Activated T-helper 1 cell treated with anti-CD3 and anti-CD28 coated beads, Interleukin-12 subunit alpha, Interleukin-12 subunit beta, Interleukin-2, Interleukin-4 antibody, amounts not matched to agents 30 ng/mL and 10 ng/mL and 1 ng/mL, durations not matched to agents 14 hours and 24 hours and 36 hours (primary cell): ENCODE results near the gene FMC1. TPM values are rescaled to one million over a fixed set of nuclear protein-coding genes. Genes with fewer than 3 reads are reported as not detected.
"Not testable (repeated sequence)": the region's sequence is repeated elsewhere in the genome, so short reads cannot be mapped to it uniquely, and the experiment has no call there.

Source experiments
- DNase-seq: peaks from one replicate; pipeline ENCODE4 v3.0.0; 2021; ENCODE audit warnings: low spot score
- H3K27ac Mint-ChIP-seq: one replicate; pipeline ENCODE4 v1.8.0; 2021; ENCODE audit warnings: mild to moderate bottlenecking, mixed read lengths
- H3K27me3 Mint-ChIP-seq: one replicate; pipeline ENCODE4 v1.8.0; 2022; ENCODE audit warnings: mild to moderate bottlenecking, moderate library complexity, mixed read lengths; ENCODE audit not compliant: insufficient read depth
- H3K36me3 Mint-ChIP-seq: one replicate; pipeline ENCODE4 v1.8.0; 2021; ENCODE audit warnings: low read depth, mixed read lengths
- H3K4me1 Mint-ChIP-seq: one replicate; pipeline ENCODE4 v1.8.0; 2021; ENCODE audit warnings: low read depth, mixed read lengths
- H3K4me3 Mint-ChIP-seq: one replicate; pipeline ENCODE4 v1.8.0; 2021; ENCODE audit warnings: mild to moderate bottlenecking, moderate library complexity, mixed read lengths
- H3K9me3 Mint-ChIP-seq: one replicate; pipeline ENCODE4 v1.8.0; 2021; ENCODE audit warnings: mixed read lengths
- intact Hi-C: fragments of 100-400 bp; cut with micrococcal nuclease; formaldehyde crosslinking; loops from one replicate; pipeline ENCODE4 v1.15.1; 2024
- total RNA-seq: library from RNA; stranded (reverse); gene quantifications from 2 replicates; pipeline ENCODE4 v1.2.3, GENCODE V29; 2022

The FMC1 gene
- total RNA-seq, 1 donor from 2014 or later: 3.7 TPM

DNA sequence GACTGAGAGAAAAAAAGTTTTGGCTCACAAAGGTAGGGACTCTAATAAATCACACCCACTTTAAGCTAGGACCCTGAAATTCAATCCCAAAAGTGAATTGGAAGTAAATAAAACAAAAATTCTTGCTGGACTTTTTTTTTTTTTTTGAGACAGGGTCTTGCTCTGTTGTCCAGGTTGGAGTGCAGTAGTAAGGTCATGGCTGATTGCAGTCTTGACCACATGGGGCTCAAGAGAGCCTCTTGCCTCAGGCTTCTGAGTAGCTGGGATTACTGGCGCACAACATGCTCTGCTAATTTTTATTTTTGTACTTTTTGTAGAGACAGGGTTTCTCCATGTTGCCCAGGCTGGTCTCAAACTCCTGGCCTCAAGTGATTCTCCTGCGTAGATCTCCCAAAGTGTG, 13.6 kb downstream of the FMC1 start:
- Mint-ChIP-seq H3K27me3 (no peaks in the 10 kb centered on the region), H3K27ac (no peak overlapping the region), H3K4me3 (no peak overlapping the region), H3K9me3 (no peaks in the 10 kb centered on the region), H3K36me3 (peaks cover 16% of the 10 kb centered on the region), H3K4me1 (peaks cover 9% of the 10 kb centered on the region)
- intact Hi-C loops: loop anchor here (5.0 kb wide), 2 partner anchors 823 to 1123 kb away; partner anchors contain the start of genes KDM7A and MKRN1
- DNase-seq: no peak

DNA sequence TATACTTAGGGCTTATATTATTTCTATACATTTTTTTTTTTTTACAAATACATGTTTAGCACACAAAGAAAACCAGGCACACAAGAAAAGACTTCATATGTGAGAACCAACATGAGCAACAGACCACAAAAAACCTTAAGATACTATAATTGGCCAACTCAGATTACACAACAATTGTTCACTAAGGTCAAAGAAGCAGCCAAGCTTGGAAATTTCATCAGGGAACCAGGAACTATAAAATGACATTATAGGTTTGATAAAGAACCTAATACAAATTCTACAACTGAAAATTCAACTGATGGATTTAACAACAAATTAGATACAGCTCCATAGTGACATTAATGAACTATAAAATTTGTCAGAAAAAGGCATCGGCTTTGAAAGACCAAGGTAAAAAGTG, 14.2 kb downstream of the FMC1 start:
- Mint-ChIP-seq H3K36me3 (peaks cover 16% of the 10 kb centered on the region), H3K27ac (peak overlapping the region; percentile 1), H3K4me3 (no peak overlapping the region), H3K27me3 (no peaks in the 10 kb centered on the region), H3K9me3 (no peaks in the 10 kb centered on the region), H3K4me1 (peaks cover 9% of the 10 kb centered on the region)
- intact Hi-C loops: loop anchor here (5.0 kb wide), 2 partner anchors 822 to 1122 kb away; partner anchors contain the start of genes KDM7A and MKRN1
- DNase-seq: no peak

DNA sequence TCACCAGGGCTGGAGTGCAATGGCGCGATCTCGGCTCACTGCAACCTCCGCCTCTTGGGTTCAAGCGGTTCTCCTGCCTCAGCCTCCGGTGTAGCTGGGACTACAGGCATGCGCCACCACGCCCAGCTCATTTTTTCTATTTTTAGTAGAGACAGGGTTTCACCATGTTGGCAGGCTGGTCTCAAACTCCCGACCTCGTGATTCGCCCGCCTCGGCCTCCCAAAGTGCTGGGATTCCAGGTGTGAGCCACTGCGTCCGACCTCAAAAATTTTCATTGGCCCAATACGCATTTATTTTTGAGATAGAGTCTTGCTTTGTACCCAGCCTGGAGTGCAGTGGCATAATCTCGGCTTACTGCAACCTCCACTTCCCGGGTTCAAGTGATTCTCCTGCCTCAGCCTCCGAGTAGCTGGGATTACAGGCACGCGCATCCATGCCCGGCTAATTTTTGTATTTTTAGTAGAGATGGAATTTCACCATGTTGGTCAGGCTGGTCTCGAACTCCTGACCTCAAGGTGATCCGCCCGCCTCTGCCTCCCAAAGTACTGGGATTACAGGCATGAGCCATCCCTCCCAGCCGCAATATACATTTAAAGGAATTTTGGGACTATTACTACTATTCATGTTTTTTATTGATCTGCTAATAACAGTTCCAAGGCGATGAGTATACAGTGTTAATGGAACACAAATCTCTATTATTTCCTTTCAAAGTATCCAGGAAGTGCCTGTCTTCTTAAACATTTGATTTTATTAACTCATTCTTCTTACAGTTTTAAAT, 16.8 kb downstream of the FMC1 start:
- not testable (repeated sequence) for DNase-seq, H3K9me3 Mint-ChIP-seq, H3K27me3 Mint-ChIP-seq
- H3K4me1 Mint-ChIP-seq: peaks cover 25% of the 10 kb centered on the region
- intact Hi-C loops: loop anchor here (2.0 to 5.0 kb wide), 3 partner anchors 313 to 1119 kb away; partner anchors contain the start of genes KDM7A and MKRN1
- peak overlapping the region; percentile 97 for H3K27ac Mint-ChIP-seq
- H3K36me3 Mint-ChIP-seq: peaks cover 15% of the 10 kb centered on the region
- peak overlapping the region; percentile 88 for H3K4me3 Mint-ChIP-seq

DNA sequence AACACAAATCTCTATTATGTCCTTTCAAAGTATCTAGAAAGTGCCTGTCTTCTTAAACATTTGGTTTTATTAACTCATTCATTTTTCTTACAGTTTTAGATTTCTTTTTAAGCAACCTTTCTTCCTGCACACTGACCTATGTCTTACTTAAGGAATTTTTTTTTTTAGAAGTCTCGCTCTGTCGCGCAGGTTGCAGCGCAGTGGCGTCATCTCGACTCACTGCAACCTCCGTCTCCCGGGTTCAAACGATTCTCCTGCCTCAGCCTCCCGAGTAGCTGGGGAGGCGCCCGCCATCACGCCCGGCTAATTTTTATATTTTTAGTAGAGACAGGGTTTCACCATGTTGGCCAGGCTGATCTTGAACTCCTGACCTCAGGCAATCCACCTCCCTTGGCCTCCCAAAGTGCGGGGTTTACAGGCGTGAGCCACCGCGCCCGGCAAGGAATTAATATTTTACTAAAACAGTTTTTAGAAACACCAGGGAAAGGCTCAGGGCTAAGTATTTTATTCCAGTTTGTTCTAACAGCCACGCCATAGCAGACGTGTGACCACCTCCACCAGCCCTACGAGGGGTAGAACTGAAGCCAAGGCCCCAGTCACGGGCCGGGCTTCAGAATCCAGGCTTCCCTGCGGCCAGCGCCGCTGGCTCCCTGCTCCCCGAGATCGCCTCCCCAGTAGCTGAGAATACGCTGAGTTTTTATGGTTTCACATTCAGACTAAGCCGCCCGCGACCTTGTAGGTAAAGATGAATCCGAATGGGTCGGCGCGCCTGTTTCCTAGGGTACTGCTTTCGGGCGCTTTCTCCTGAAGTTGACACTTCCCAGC, 17.6 kb downstream of the FMC1 start:
- Mint-ChIP-seq H3K36me3 (peaks cover 18% of the 10 kb centered on the region), H3K27ac (peak overlapping the region; percentile 97), H3K4me1 (peaks cover 29% of the 10 kb centered on the region), H3K4me3 (peak overlapping the region; percentile 88), H3K9me3 (no peaks in the 10 kb centered on the region), H3K27me3 (no peaks in the 10 kb centered on the region)
- peak; percentile 19 for DNase-seq
- intact Hi-C loops: loop anchor here (1.0 to 5.0 kb wide), 5 partner anchors 18 to 1119 kb away; partner anchors contain the start of genes KDM7A, MKRN1 and UBN2

DNA sequence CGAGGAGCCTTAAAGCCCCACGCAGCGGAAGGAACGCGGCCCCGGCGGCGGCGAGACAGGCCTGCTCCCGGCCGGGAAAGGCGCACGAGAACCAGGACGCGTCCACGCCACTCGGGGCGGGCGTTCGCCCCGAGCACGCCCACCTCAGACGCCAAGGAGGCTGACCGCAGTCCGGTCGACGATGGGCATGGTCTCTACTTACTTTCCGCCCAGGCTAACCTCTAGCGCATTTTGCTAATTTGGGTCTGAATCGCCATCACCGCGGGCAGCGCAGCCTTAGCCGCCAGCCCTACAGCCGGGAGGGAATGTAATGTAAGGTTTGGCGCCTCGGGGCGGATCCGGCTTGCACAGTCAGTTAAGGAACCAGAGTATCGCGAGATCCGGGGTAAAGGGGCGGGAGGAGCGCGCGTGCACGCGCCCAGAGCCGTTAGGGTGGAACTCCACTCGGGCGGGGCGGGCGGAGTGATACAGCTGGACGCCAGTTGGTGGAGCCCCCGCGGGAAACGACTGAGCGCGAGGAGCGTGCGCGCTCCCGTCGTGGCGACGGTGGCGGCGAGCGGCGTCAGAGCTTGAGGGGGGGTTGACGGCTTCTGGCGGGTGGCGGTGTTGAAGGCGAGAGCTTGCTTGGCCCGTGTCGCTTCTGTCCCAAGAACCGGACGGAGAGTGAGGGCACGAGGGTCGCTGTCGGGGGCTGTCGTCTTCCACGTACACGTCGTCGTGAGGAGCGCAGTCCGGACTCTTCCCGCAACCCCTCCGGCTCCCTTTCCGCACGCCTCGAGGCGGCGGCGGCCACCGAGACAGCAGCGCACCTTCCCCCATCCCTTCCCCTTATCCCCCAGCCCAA, 18.5 kb downstream of the FMC1 start, which contains the start of gene LUC7L2:
Gene LUC7L2, plus strand, starts transcription at position 529 of the 844 bp plus-strand sequence. CDS start 368 bp downstream, outside the sequence.
- Mint-ChIP-seq H3K27ac (peak within 1 kb of the TSS; percentile 97), H3K4me3 (peak within 1 kb of the TSS; percentile 88), H3K9me3 (no peaks in the 10 kb centered on the region), H3K36me3 (peaks cover 19% of the 10 kb centered on the region), H3K27me3 (no peaks in the 10 kb centered on the region), H3K4me1 (peaks cover 29% of the 10 kb centered on the region)
- intact Hi-C loops: loop anchor here (1.0 to 10.0 kb wide), 9 partner anchors 19 to 1655 kb away; partner anchors contain the start of genes HIPK2, KDM7A, MKRN1 and MRPS33
- peak; percentile 99 for DNase-seq

DNA sequence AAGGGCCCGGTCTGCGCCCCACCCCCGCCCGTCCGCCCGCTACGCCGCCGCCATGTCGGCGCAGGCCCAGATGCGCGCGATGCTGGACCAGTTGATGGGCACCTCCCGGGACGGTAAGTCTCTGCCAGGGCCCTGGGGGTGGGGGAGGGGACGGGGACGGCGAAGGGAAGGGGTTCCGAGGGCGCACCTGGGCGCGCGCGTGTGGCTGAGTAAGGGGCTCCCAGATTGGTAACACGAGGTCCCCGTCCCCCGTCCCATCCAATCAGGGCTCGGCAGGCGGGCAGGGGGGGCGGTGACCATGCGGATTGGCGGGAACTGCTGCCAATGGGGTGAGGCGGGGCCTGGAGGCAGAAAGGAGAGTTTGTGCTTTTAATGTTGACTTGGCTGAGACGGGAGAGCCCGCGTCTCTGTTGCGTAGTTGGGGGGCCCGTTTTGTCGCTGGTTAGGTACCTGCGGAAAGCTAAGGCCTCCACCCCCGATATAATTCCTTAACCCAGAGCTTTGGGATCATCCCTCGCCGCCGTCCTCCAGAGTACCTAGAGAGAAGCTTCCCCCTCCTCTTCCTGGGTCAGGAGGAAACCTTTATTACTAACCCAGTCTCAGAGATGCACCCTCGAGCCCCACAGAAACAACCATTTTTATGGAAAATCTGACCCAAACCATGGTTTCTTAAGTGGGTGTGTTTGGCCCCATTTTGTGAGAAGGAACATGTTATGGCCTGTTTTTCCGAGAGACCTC, 19.2 kb downstream of the FMC1 start:
- intact Hi-C loops: loop anchor here (5.0 to 10.0 kb wide), 4 partner anchors 37 to 1654 kb away; partner anchors contain the start of genes HIPK2, MRPS33 and SLC37A3

DNA sequence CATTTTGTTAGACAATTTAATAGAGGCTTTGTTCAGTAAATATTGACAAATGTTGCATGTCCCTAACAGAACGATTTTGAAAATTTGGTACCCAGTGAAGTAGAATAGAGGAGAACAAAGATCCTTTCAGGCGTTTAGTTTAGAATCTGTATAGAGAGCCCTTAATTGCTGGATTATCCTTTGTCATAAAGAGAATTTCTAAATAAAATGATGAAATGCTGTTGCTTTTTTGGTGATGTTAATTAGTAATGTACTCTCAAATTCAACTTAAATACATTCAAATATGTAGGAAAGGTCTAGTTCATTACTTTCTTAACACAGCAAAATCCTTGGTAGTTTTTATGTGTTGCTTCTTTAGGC, 19.8 kb downstream of the FMC1 start:
- DNase-seq: no peak
- intact Hi-C loops: loop anchor here (1.0 to 10.0 kb wide), 5 partner anchors 36 to 1654 kb away; partner anchors contain the start of genes HIPK2, MRPS33 and SLC37A3
- Mint-ChIP-seq H3K4me3 (peak overlapping the region; percentile 88), H3K4me1 (peaks cover 39% of the 10 kb centered on the region), H3K27me3 (no peaks in the 10 kb centered on the region), H3K9me3 (no peaks in the 10 kb centered on the region), H3K36me3 (peaks cover 25% of the 10 kb centered on the region), H3K27ac (peak overlapping the region; percentile 97)

More for the DNA sequence above, 19.2 kb downstream of the FMC1 start:
- DNase-seq: peak; percentile 98
- Mint-ChIP-seq H3K27me3 (no peaks in the 10 kb centered on the region), H3K27ac (peak overlapping the region; percentile 97), H3K9me3 (no peaks in the 10 kb centered on the region), H3K4me3 (peak overlapping the region; percentile 88), H3K4me1 (peaks cover 33% of the 10 kb centered on the region), H3K36me3 (peaks cover 25% of the 10 kb centered on the region)

DNA sequence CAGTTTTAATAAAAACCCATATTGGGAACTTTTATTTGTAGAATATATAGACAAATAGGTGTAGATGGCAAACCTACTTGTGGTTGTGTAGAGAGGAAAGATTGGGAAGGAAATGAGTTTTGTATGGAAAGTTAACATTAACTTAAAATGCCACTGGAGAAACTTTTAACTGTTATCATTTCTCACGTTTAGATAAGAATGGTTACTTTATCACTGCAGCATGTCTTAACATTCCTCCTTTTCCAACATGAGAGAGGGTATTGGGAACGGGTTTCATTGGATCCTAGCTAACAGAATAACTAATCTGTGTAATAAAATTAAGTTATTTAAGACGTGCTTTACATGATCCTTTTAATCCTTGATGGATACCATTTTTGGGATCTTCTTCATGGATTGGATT, 20.4 kb downstream of the FMC1 start:
- Mint-ChIP-seq H3K36me3 (peaks cover 25% of the 10 kb centered on the region), H3K4me1 (peaks cover 43% of the 10 kb centered on the region), H3K27me3 (no peaks in the 10 kb centered on the region), H3K27ac (peak overlapping the region; percentile 97), H3K4me3 (peak overlapping the region; percentile 88), H3K9me3 (no peaks in the 10 kb centered on the region)
- intact Hi-C loops: loop anchor here (1.0 to 10.0 kb wide), 5 partner anchors 36 to 1653 kb away; partner anchors contain the start of genes HIPK2, MRPS33 and SLC37A3
- no peak for DNase-seq

DNA sequence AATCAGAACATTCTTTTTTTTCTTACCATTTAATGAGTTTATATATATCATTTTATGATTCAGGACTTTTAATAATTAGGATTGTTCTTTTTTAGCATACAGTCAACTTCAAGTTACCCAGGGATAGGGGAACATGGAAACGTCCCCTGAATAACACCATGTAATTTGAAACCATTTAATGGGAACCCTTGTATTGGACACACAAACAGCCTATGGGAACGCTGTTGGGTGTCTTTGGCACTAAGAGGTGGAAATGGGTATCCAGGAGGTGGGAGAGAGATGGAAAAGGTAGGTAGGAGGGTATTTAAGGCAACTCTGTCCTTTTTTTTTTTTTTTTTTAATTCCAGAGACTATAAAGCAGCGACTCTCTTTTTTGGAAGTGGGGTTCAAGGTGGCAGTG, 21.2 kb downstream of the FMC1 start:
- H3K27ac Mint-ChIP-seq: peak overlapping the region; percentile 41
- peaks cover 43% of the 10 kb centered on the region for H3K4me1 Mint-ChIP-seq
- intact Hi-C loops: loop anchor here (5.0 to 10.0 kb wide), 4 partner anchors 35 to 1652 kb away; partner anchors contain the start of genes HIPK2, MRPS33 and SLC37A3
- H3K36me3 Mint-ChIP-seq: peaks cover 25% of the 10 kb centered on the region
- H3K9me3 Mint-ChIP-seq: no peaks in the 10 kb centered on the region
- H3K4me3 Mint-ChIP-seq: peak overlapping the region; percentile 67
- no peak for DNase-seq
- H3K27me3 Mint-ChIP-seq: no peaks in the 10 kb centered on the region

DNA sequence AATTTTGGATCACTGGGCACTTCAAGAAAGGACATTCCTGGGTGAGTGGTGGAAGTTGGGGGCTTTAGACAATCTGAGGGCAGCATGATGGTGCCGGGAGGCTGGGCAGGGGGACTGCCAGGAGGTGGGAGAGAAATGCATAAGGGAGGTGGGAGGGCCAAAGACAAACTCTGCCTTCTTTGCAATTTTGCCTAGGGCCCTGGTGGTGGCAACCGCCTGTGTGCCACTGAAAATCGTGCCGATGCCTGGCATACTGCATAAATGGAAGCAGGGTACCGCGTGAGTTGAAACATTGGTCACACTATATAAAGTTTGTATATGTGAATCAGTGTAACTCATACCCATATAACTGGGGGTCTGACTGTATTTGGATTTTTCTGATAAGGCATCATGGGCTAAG, 21.8 kb downstream of the FMC1 start:
- H3K9me3 Mint-ChIP-seq: no peaks in the 10 kb centered on the region
- peaks cover 30% of the 10 kb centered on the region for H3K36me3 Mint-ChIP-seq
- intact Hi-C loops: loop anchor here (5.0 to 10.0 kb wide), 4 partner anchors 34 to 1652 kb away; partner anchors contain the start of genes HIPK2, MRPS33 and SLC37A3
- H3K4me1 Mint-ChIP-seq: peaks cover 47% of the 10 kb centered on the region
- H3K4me3 Mint-ChIP-seq: peak overlapping the region; percentile 67
- H3K27ac Mint-ChIP-seq: peak overlapping the region; percentile 41
- H3K27me3 Mint-ChIP-seq: no peaks in the 10 kb centered on the region
- no peak for DNase-seq

DNA sequence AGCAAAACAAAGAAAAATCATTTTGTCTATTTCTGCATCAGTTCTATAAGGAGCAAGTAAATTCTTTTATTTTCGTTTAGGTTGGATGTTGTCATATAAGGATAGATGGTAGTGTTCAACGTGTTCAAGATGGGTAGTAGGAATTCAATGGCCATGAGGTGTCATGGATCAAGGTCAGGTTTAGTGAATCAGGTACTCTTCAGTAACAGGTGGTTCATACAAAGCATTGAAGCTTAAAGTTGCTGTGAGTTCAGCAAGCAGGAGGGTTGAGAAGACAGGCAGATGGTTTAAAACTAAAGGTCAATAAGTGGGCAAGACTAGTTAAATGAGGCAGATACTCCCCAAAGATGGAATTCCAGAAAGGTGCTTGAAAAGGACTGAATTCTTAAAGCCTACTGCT, 24.2 kb downstream of the FMC1 start:
- H3K36me3 Mint-ChIP-seq: peaks cover 36% of the 10 kb centered on the region
- DNase-seq: no peak
- H3K4me3 Mint-ChIP-seq: no peak overlapping the region
- H3K27me3 Mint-ChIP-seq: no peaks in the 10 kb centered on the region
- intact Hi-C loops: loop anchor here (10.0 kb wide), 3 partner anchors 409 to 1649 kb away; partner anchors contain the start of genes HIPK2, MRPS33 and SLC37A3
- H3K4me1 Mint-ChIP-seq: peaks cover 52% of the 10 kb centered on the region
- H3K27ac Mint-ChIP-seq: peak overlapping the region; percentile 45
- no peaks in the 10 kb centered on the region for H3K9me3 Mint-ChIP-seq
